Astrocyte of the hippocampus (primary cell): ENCODE measurements around the gene RPL19.

Source experiments
- DNase-seq: peaks from one replicate; pipeline ENCODE4 v3.0.0; 2011; ENCODE audit warnings: low read depth, low spot score

The RPL19 gene

DNA sequence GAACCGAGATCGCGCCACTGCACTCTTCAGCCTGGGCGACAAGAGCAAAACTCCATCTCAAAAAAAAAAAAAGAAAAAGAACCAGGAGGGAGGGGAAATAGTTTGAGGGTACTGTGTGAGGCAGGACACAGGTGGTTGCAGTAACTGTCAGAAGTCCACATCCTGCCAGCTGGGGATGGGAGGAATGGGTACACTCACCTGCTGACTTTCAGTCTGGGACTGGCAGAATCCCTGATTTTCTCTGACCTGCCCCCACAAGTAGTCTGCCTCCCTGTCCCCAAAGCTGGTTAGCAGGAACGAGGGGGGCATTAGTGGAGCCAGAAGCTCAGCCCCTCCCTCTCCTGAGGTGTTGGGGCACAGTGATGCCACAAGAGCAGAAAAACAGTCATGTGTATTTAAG, 27.0 kb upstream of the RPL19 start:
- no peak for DNase-seq

DNA sequence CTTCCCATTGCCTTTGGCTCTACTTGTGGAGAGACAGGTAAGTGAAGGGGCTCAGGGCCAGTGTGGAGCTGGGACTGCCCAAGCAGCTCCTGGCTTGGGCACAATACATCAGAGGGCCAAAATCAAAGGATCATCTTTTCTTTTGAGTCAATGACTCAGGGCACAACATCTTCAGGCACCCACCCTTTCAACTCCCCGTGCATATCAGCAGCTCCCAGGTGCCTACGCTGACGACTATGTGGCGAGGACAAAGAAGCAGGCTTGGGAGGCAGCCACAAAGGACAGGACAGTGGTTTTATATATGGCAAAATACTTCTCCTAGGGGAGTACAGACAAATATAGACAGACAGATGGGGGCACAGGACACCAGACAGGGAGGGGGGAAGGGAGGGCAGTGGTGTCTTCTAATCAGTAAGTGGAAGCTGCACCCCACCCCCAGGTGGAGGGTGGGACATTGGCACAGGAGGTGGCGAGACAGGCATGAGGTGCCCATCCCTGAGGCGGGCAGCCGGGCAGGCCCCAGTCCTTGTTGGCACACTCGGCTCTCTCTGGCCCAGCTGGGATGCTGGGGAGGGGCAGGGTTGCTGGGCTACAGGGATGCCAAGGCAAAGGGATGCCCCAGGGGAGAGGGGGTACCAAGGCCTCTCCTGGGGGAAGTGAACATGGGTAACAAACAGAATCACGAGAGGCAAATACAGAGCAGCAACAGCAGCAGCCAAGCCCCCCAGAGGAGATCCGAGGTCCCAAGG, 26.4 kb upstream of the RPL19 start:
- no peak for DNase-seq

DNA sequence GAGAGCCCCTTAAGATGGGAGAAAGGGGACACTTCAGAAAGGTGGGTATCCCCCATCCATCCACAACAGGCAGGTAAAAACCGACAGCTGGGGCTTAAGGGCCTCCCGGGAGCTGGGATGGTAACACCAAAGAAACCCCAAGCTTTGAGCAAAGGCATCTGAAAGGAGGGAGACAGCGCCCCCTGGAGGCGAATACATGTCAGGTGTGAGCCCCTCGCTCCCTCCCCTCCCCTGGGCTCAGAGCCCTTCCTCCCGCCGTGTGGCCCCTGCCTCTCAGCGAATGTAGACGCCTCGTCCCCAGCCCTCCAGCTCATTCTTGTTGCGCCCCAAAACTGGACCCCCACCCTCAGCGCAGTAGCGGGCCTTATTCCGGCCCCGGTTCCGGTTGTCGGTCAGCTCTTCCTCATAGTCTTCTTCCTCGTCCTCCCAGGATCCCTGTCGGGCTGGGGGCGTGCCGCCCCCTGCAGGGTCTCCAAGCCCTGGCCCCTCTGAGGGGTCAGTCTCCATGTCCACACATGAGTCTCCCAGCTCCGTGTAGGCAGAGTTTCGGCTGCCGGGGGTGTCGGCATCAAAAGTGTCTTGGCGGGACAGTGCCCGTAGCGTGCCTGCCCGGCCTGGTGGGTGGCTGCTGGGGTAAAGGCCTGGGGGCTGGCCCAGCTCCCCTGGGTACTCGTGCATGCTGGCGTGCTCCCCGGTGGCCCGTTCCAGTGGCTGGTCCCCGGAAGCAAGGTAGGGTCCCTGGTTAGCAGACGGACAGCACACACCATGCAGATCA, 25.0 kb upstream of the RPL19 start:
- peak; percentile 73 for DNase-seq

- DNase-seq: peak; percentile 27
Observed at GRCh38 chr17:39175695-39176093, 24.4 kb upstream of the RPL19 start.

- DNase-seq: no peak
Observed at GRCh38 chr17:39177256-39177655, 22.8 kb upstream of the RPL19 start.

GRCh38 chr17:39178536-39178935, 21.5 kb upstream of the RPL19 start:
- peak; percentile 34 for DNase-seq

DNA sequence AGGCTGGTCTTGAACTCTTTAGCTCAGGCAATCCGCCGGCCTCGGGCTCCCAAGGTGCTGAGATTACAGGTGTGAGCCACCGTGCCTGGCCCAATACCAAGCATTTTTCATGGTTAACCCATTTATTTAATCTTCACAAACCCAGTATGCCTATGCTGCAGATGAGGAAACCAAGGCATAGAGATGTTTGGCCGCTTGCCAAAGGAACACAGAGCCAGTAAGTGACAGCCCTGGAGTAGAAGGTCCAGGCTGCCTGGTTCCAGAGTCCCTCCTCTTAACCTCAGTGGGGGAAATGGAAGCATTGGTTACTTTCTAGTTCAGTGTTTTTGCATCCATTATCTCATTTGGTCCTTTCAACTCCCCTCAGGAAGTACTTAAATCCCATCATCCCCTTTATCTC, 18.8 kb upstream of the RPL19 start:
- no peak for DNase-seq

- DNase-seq: no peak
Observed at GRCh38 chr17:39183045-39183444, 17.0 kb upstream of the RPL19 start.

- DNase-seq: no peak
Observed at GRCh38 chr17:39183720-39184119, 16.4 kb upstream of the RPL19 start.

DNA sequence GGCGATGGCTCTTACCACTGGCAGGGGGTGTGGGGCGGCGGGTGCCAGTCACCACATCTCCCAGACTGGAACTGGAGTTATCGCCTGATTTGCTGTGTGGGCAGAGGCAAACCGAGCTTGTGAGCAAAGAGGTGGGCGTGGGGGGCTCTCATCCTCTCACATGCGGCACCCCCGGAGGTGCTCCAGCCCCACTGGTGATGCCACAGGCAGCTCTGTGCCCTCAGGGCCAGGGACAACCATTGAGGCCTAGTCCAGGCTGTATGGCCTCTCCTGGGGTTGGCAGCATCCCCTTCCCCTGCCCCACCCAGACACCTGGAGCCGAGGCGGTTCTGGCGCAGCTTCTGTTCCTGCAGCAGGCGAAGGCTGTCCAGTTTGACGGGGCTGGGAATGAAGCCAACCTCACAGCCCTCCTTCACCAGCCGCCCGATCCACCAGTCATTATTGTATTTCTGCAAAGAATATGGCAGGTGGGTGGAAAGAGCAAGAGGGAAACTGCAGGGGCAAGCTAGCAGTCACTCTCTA, 13.5 kb upstream of the RPL19 start:
- DNase-seq: no peak

GRCh38 chr17:39187152-39187830, 12.8 kb upstream of the RPL19 start:
- no peak for DNase-seq

GRCh38 chr17:39191750-39192510, 8.2 kb upstream of the RPL19 start:
- DNase-seq: no peak

GRCh38 chr17:39192901-39193300, 7.2 kb upstream of the RPL19 start:
- no peak for DNase-seq

DNA sequence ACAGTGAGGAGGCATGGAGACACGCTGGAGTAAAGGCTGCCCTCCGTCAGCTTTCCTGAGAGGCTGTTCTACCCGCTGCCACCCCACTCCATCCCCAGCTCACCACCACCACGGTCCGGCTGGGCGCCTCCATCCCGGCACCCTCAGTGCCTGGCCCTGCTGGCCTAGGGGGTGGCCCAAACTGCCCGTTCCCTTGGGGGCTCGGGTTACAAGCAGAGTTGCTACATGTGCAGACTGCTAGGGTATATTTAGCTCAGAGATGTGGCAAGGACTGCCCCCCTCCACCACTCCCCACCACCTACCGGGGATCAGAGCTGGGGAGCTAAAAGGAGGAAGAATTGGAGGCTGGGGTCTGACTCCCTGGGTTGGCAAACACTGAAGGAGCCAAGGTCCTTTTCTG, 6.7 kb upstream of the RPL19 start:
- DNase-seq: no peak

GRCh38 chr17:39194089-39194984, 5.7 kb upstream of the RPL19 start:
- DNase-seq: peak; percentile 86

DNA sequence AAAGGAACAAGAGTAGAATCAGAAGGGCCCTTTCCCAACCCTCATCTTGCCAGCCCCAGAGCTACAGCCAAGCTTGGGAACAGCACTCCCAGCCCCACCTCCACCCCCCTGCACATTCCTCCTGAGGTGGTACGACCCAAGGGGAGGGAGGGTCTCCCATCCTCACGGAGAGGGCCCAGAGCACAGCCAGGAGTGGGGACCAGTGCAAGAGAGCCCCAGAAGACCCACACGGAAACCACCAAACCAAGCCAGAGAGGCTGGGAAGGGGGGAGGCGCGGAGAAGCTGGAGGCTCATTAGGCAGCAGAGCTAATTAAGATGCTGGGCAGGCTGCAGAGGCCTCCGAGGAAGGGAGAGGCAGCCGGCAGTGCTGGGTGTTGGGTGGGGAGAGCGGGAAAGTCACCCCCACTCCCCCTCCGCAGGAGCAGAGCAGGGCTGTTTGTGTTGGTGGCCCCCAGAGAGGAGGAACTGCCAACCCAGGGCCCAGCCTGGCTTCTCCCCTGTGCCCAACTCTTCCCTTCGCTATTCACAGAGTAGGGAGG, 5.0 kb upstream of the RPL19 start:
- DNase-seq: peak; percentile 51

DNA sequence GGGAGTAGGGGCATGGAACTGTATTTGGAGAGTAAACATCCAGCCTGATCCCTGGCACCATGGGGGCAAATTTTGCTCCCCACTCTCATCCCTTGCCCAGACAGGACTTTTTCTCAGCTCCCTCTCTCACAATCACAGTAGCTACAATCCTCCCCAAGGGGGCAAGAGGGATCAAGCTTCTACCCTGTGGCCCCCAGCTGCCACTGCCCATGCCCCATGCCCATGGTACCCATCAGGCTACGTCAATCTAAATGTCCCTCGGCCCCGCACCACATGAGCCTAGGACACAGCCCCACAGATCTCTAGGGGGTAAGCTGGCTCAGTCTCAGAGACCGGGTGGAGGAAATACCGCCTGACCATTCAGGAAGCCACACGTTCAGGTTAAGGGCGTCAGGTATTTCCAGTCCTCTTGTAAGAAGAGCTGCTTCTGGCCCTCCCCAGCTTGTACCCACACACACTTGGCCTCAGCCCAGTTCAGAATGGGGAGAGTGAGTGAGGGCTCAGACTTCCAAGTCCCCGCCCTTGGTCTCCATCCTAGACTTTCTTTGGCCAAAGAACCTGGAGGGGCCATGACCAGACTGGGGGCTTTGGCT, 4.4 kb upstream of the RPL19 start:
- DNase-seq: peak; percentile 51

- DNase-seq: no peak
Observed at GRCh38 chr17:39196241-39196807, 3.8 kb upstream of the RPL19 start.

DNA sequence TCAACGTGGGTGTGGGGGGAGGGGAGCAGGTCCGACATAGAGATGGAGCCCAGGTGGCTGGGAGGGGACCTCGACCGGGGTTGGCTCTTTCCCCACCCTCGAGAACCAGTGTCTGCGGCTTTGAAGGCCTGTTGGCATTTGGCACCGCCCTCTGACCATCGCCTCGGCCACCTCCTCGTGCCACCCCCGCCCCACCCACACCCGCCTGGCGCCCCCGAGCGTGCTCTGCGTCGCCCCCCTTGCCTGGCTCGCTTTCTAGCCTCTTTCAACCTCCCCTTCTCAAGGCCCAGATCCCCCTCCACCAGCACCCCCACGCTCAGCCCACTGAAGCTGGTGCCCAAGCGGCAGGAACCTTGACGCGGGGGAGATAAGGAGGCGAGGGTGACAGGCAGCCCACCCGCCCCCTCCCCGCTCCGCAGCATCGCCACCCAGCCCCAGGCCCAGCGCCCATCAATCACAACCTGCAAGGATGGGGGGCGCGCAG, 3.2 kb upstream of the RPL19 start:
- peak; percentile 59 for DNase-seq
